GM12878 (cell line): ENCODE data around the gene RALGPS2. TPM values are rescaled to one million over a fixed set of nuclear protein-coding genes. Genes with fewer than 3 reads are reported as not detected.

ENCODE experiments used
- CEBPB ChIP-seq, 2 experiments: fragments of 150-350 bp in 1 of 2; IDR thresholded peaks; 2 replicates each; pipeline ENCODE4 v1.6.1; 2012 to 2014; ENCODE audit warnings: low read depth in 2 of 2, low read length in 2 of 2, borderline replicate concordance in 1 of 2, inconsistent platforms in 1 of 2
- PRDM15 ChIP-seq: fragments of 450-650 bp; formaldehyde crosslinking; IDR thresholded peaks from 2 replicates; pipeline ENCODE4 v1.4.0; 2020; ENCODE audit warnings: mild to moderate bottlenecking, moderate library complexity
- ZNF687 ChIP-seq: fragments of 450-650 bp; IDR thresholded peaks from 2 replicates; pipeline ENCODE4 v1.6.1; 2017; ENCODE audit warnings: mild to moderate bottlenecking, moderate library complexity
- polyA plus RNA-seq, 11 experiments: library from polyadenylated mRNA; depleted of rRNA in 4 of 11; unstranded in 6 of 11; stranded (reverse) in 5 of 11; fragments of >200 nt; fragmentation: Nextera tagmentation in 4 of 11; fragmentation: Illumina TruSeq in 1 of 11; extraction: Ambion mirVana in 4 of 11; extraction: Trizol in 1 of 11; gene quantifications; 1 replicate in 1 of 11; 2 replicates in 10 of 11; pipeline versions ENCODE4 v1.2.1 to v1.2.3, GENCODE V29; 2011 to 2016; ENCODE audit warnings: inconsistent platforms in 2 of 11, missing spikeins in 2 of 11, low read depth in 1 of 11
- total RNA-seq, 4 experiments: library from RNA; depleted of rRNA in 3 of 4; stranded (reverse); fragments of >200 nt in 3 of 4; fragmentation: Illumina TruSeq in 1 of 4; extraction: Trizol in 1 of 4; gene quantifications; 2 replicates each; pipeline versions ENCODE4 v1.2.1 to v1.2.3, GENCODE V29; 2013 to 2021

The RALGPS2 gene
- total and polyA plus RNA-seq, 10 of the 15 experiments (the other 5 are each of a cell fraction or from before 2014, with no cell fraction given) = 0.08 to 3.7 (median 0.50) TPM

GRCh38 chr1:178692564-178693327, 32.3 kb upstream of the RALGPS2 start (continued):
- no peak for TF ChIP-seq ZNF687
- no peak for TF ChIP-seq CEBPB (IDR thresholded peaks at IDR 0.05; ENCODE audit: borderline replicate concordance in 1 of 2, low read depth in 2 of 2, low read length in 2 of 2)
- no peak for TF ChIP-seq PRDM15 (CRISPR knock-in tag)
